MM.1S (cell line): ENCODE measurements around the gene ANKRD10.

Experiments used
- EZH2 ChIP-seq: fragments of 300-600 bp; sonication (generic); optimal IDR thresholded peaks from 2 replicates; pipeline ENCODE3; 2017; ENCODE audit warnings: low read depth, mild to moderate bottlenecking, antibody characterized with exemption, low read length, mixed read lengths
- EZH2phosphoT487 ChIP-seq: fragments of 300-600 bp; sonication (generic); IDR thresholded peaks from 2 replicates; pipeline ENCODE4 v1.6.1; 2018; ENCODE audit warnings: antibody characterized with exemption, low read length
- TF ChIP-seq, protein P1 (sequence below): fragments of 300-600 bp; sonication (generic); IDR thresholded peaks from 2 replicates; pipeline ENCODE4 v1.5.1; 2016; ENCODE audit warnings: antibody characterized with exemption, low read length, mixed read lengths

DNA sequence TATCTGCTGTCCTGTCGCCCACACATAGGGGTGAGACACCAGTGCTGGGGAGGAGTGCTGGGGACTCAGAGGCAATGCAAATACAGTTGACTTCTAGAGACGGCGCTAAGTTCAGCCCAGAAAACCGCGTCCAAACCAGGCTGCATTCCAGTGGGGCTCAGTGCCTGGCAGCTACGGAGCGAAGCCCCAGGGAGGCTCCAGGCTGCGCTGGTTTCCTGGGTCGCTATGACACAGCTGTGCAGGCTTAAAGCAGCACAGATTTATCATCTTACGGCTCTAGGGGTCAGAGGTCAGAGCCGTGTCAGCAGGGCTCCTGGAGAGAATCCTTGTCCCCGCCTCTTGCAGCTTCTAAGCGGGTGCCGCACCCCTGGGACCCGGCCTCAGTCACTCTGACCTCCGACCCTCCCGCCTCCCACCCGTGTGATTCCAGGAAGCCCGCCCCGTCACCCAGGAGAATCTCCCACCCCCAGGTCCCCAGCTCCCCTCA, 61.6 kb downstream of the ANKRD10 start:
- TF ChIP-seq, protein P1, sequence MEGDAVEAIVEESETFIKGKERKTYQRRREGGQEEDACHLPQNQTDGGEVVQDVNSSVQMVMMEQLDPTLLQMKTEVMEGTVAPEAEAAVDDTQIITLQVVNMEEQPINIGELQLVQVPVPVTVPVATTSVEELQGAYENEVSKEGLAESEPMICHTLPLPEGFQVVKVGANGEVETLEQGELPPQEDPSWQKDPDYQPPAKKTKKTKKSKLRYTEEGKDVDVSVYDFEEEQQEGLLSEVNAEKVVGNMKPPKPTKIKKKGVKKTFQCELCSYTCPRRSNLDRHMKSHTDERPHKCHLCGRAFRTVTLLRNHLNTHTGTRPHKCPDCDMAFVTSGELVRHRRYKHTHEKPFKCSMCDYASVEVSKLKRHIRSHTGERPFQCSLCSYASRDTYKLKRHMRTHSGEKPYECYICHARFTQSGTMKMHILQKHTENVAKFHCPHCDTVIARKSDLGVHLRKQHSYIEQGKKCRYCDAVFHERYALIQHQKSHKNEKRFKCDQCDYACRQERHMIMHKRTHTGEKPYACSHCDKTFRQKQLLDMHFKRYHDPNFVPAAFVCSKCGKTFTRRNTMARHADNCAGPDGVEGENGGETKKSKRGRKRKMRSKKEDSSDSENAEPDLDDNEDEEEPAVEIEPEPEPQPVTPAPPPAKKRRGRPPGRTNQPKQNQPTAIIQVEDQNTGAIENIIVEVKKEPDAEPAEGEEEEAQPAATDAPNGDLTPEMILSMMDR = no peak
- TF ChIP-seq EZH2phosphoT487 (no peak), EZH2 (no peak)
